Regular cardiac myocyte (primary cell): ENCODE data around the gene GABRD. TPM values are rescaled to one million over a fixed set of nuclear protein-coding genes. Genes with fewer than 3 reads are reported as not detected.

ENCODE experiments used
- total RNA-seq: library from RNA; depleted of rRNA; stranded (reverse); fragments of >200 nt; gene quantifications from 2 replicates; pipeline ENCODE4 v1.2.3, GENCODE V29; 2014

GABRD gene
- total RNA-seq = not detected in 2 replicates

GRCh38 chr1:2019172-2019543, at the start of gene GABRD:
Gene GABRD, plus strand, starts transcription at chr1:2019345. Its CDS starts 79 bp downstream, at chr1:2019424.

GRCh38 chr1:2003541-2004131, 15.5 kb upstream of the GABRD start, which contains the start of gene CFAP74:
Gene CFAP74, minus strand, starts transcription at chr1:2003786. Its CDS starts 12,830 bp downstream, at chr1:1990956.

GRCh38 chr1:2049718-2050431, 30.7 kb downstream of the GABRD start, which contains the start of gene PRKCZ:
Gene PRKCZ, plus strand, starts transcription at chr1:2050411. Its CDS starts 220 bp downstream, at chr1:2050631.

Other genes with a start within 250 kb of the GABRD start
- 31.6 and 39.3 TPM in 2 replicates for gene NADK, start 240.9 kb upstream of the GABRD start, total RNA-seq
- gene GNB1, start 128.3 kb upstream of the GABRD start, total RNA-seq = 66.0 and 119 TPM in 2 replicates
- gene CALML6, start 104.1 kb upstream of the GABRD start, total RNA-seq = 0.19 and 0.85 TPM in 2 replicates
- 0.19 TPM in 1 of 2 replicates, not detected in the other for gene TMEM52, start 100.1 kb upstream of the GABRD start, total RNA-seq
- gene CFAP74, start 15.6 kb upstream of the GABRD start, total RNA-seq = not detected in 2 replicates
- 3.3 and 3.7 TPM in 2 replicates for gene PRKCZ, start 31.1 kb downstream of the GABRD start, total RNA-seq
- gene FAAP20, start 175.4 kb downstream of the GABRD start, total RNA-seq = 19.6 and 21.7 TPM in 2 replicates
- gene SKI, start 209.0 kb downstream of the GABRD start, total RNA-seq = 19.7 and 29.9 TPM in 2 replicates